Peyer's patch (tissue), 4 donors: ENCODE data around the gene SPATA20.

ENCODE experiments used
- CTCF ChIP-seq, 6 experiments: fragments of 450-650 bp in 4 of 6; fragments of 200-600 bp in 2 of 6; sonication (generic) in 1 of 6; IDR thresholded peaks; one replicate each; pipeline ENCODE4 v1.5.1; 2017 to 2019; ENCODE audit warnings: antibody characterized with exemption in 6 of 6, mild to moderate bottlenecking in 3 of 6, moderate library complexity in 1 of 6
- POLR2A ChIP-seq, 2 donors: fragments of 450-650 bp; IDR thresholded peaks; one replicate each; pipeline ENCODE4 v1.5.1; 2017; ENCODE audit warnings: antibody characterized with exemption in 2 of 2, mild to moderate bottlenecking in 2 of 2, moderate library complexity in 2 of 2

DNA sequence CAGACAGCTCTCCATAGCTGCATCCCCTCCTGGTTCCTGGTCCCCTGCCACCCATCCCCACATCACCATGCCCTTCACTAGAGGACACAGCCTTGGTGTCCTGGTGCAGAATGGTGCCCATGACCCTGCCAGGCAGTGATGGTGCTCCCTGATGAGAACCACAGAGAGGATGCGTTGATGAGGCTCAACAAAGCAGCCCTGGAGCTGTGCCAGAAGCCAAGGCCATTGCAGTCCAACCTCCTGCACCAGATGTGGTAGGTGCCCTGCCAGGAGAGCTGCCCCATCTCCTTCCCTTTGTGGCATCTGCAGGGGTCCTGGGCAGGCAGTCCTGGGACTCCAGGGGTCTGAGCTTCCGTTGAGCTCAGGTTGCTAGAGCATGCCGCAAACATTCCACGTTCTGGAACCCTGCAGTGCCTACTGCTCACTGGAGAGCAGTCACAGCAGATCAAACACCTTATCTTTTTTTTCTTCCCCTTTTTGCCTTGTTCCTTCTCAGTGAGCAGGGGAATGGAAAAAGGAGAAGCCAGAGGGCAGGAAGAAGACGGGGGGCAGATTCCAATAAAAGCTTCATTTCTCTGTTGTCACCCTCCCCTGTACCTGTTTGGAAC lies 19.7 kb upstream of the SPATA20 start:
- TF ChIP-seq CTCF (IDR thresholded peaks at IDR 0.05) (no peak), POLR2A (IDR thresholded peaks at IDR 0.05) (no peak)
